HG03460 (cell line): ENCODE results near the gene HSPBP1.

ENCODE experiments used
- ATAC-seq: cut with Tn5 transposase; IDR thresholded peaks from one replicate; pipeline ENCODE4 v1.9.1; 2021; ENCODE audit not compliant: unreplicated experiment

The HSPBP1 gene

GRCh38 chr19:55256562-55257460, 23.1 kb downstream of the HSPBP1 start:
- no peak for ATAC-seq

GRCh38 chr19:55255618-55256423, 24.1 kb downstream of the HSPBP1 start:
- no peak for ATAC-seq

GRCh38 chr19:55254625-55254977, 25.3 kb downstream of the HSPBP1 start:
- ATAC-seq: no peak

DNA sequence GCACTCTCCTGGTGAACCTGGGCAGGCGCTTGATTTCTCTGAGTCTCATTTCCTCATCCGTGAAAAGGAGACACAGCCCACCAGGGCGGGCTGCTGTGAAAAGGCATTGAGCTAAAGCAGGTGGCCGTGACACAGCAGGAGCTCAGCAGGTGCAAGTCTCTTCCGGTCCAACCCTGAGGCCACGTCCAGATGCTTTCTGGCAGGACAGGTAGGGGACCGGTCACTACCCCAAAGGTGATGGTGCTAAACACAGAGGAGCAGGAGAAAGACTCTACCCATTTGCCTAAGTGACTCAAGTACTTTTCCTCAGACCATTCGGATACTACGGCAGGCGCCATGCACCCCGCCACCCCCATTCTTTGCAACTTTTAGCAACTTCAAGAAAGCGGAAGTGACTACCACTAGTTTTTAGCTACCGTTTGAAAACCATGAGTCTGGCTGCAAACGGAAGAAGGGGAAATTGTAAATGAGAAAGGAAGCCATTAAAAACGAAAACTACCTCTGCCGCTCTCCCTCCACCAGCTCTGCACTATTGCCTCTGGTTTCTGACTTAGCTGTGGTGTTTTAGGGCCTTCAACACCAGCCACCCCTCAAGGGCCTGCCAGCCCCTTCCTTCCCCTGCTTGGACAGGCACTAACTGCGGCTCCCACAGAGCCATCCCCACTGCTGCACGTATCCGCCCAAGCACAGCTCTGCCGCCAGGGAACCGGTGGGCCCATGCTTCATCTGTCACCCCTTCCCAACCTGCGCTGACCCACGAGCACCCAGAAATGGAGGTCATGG, 25.9 kb downstream of the HSPBP1 start:
- no peak for ATAC-seq

DNA sequence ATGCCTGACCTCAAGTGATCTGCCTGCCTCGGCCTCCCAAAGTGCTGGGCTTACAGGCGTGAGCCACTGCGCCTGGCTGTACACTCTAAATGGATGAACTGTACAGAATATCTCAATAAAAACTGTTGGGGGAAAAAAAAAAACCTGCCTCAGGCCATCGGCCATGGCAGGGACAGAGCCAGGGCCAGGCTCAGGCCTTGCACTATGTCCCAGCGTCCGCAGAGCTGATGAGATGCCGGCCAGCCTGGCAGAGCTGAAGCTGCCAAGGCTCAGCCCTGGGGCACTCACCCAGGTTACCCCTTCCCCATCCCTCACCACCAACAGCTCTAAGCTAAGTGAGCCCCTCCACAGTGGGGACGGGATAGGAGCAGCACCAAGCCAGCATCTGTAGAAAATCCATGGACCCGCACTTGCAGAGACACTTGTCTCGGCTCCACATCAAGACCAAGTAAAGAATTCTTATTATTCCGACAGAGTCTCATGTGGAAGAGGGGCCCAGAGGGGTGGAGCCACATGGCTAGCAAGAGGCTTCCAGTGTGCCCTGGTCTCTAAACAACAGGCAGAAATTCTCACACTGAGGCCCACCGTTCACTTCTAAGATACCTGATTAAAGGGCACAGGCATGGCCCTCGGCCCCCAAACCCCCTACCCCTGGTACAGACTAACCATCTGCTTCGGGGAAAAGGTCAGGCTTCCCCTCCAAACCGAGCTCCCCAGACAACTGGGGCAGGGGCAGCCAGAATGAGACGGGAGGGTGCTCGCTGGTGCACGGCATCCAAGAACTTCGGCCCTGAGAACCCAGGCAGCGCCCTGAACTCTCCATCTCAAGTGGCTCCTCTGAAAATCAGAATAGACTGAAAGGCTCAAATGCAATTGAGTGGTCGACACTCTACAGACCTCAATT, 26.9 kb downstream of the HSPBP1 start:
- ATAC-seq: no peak

DNA sequence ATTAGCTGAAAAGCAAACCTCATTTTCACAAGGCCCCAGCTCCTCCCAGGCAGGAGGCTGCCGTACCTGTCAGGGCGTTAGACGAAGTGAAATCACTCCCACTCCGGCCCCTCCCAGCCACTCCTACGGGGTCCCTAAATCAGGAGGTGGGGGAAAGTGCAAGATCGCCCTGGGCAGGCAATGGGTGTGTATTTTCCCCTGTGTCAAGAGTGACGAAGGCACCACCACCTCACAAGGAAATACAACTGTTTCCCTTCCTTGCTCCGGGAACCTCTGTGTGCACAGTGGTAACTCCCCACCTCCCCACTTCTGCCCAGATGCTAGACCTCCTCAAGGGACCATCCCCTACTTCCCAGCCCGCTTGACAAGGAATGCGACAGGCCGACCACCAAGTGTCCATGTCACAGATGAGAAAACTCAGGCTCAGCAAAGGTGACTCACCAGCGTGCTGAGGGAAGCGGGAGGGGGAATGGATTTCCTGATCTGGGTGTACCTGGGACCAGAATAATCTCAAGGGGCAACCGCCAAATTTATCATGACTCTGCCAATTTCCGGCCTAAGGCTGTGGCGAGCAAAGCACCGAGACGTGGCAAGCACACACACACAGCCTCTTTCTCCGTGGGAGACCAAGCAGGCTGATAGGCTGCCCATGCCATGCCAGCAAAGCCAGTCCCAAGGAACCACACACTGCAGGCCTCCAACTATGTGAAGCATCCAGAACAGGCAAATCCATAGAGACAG, 28.4 kb downstream of the HSPBP1 start:
- no peak for ATAC-seq

GRCh38 chr19:55250262-55251036, 29.5 kb downstream of the HSPBP1 start:
- ATAC-seq: no peak

DNA sequence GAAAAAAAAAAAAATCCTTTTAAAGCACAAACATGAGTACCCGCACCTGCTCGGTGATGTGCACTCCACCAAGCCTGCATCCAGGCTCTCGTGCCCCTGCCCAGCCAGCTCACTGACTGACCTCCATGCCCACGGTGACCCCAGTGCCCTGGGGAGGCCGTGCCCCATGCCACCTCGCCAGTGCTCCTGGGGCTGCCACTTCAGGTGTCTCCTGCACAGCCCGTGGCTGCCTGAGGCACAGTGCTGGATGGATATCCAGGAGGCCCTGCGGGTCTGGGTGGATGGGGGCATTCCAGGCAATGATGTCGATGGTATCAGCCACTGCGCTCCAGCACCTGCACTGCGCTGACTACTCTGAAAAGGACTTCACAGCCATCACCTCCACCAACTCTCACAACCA, 30.1 kb downstream of the HSPBP1 start:
- ATAC-seq: no peak

- ATAC-seq: no peak
These were observed 31.2 kb downstream of the HSPBP1 start for GRCh38 chr19:55248704-55249103.

DNA sequence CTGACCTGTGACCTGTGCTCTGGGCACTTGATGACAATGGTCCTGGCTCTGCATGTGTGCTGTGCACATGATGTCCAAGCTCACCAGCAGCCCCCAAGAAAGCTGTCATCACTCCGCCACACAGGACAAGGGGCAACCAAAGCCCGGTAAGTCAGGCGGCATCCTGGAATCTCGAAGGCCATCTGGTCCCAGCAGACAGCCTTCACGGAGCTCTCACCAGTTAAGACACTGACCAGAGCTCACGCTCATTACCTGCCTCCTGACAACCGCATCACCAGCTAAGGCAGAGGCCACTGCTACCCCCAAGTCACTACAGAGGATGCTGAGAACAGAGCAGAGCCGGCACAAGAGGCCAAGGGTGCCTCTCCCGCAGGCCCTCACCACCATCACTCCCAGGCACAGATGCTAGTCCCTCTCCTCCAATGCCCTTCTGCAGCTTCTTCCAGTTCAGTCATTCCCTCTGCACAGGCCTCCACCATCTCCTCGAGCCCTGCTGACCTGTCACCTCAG, 31.7 kb downstream of the HSPBP1 start:
- no peak for ATAC-seq

DNA sequence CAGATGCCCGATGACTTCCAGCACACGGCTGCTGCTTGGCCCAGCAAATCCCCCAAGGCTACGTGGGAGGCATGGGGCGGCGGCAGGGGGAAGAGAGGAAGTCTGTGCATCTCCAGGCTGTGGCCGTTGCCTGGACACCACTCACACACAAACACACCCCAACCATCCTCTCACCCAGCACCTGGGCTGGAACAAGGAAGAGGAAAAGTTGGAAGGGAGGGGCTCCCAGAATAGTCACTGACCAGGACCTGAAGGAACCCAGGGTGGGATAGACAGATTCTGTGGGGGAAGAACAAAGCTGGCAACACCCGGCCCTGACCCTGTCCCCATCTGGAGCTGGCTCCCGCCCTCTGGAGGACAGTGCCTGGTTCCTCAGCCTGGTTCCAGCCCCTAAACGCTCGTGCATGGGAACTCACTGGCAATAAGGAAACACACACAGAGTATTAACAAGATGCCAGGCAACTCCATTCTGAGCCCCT, 32.2 kb downstream of the HSPBP1 start:
- ATAC-seq: no peak

DNA sequence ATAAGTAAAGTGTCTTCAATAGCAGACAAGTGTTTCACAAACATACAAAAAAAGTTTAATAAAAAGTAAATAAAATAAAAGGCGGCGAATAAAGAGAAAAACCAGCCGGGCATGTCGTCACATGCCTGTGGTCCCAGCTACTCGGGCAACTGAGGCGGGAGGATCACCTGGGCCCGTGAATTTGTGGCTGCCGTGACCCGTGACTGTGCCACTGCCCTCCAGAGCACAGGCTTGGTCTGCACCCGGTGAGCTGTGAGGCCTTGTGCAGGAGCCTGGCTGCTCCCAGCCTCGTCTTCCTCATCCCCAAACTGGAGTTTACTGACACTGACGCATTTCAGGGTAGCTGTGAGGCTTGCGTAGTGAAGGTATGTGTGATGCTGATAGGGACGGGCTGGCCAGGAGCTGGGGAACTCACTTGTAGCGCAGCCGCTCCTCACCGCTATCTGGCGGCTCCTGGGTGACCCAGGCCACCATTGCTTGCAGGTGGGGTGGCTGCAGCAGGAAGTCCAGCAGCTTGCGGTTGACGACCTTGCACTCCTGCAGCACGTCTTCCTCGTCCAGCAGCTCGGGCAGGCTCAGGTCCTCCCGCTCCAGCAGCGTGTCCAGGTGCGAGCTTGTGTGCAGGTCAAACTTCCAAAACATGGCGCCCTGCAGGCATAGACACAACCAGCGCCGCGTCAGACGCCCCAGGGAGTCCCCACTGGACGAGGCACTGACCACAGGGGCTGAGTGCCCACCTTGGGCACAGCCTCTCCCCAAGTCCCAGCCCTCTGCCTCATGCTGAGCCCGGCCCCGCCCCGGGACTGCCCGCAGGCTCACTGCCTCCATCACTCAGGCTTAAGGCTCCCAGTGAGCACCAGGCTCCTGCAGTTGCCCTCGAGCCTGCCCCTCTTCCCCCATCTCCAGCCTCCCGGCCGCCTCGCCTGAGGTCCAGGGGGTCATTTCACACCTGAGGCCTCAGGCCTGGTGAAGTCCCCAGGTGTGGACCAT, 33.2 kb downstream of the HSPBP1 start:
- no peak for ATAC-seq

DNA sequence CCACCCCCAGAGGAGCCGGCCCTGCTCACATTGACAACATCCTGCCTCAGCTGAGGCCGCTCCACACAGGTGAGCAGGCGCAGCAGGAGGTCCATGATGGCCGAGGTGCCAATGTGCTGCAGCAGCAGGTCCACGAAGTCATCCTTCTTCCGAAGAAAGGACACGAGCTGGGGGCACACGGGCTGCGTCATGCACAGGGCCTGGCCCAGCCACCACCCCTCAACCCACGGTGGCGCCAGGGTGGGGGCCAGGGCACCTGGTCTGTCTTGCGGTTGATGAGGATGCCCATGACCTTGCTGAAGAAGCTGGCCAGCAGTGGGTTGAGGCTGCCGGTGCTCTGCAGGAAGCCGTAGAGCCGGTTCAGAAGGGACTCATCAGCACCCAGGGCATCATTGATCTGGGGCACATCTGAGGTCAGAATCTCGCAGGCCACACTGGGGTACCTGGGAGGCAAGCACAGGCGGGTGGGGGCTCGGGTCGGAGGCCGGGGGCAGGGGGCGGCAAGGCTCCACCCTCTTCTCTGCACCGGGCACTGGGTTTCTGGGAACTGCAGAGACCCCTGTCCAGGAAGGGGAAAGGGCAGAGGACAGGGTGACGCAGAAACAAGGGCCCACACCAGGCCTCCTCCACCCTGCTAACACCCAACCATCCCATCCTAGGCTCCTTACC, 34.5 kb downstream of the HSPBP1 start:
- no peak for ATAC-seq

GRCh38 chr19:55244004-55244680, 35.8 kb downstream of the HSPBP1 start:
- no peak for ATAC-seq

DNA sequence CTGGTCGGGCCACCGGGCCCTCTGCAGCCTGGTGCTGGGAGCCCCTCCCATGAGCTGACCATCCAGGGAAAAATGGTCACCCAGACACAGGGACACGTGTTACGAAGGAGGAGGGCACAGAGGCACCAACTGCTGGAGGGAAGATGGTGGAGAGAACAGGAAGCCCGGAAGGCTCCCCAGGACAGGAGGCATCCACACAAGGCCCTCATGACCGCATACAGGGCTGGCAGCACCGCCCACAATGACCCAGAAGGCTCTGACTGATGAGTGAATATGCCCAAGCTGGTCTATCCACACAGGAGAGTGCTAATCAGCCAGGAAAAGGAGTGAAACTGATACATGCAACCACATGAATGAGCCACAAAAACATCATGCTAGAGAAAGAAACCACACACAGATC, 37.4 kb downstream of the HSPBP1 start:
- no peak for ATAC-seq

- ATAC-seq: no peak
These were observed 37.9 kb downstream of the HSPBP1 start for GRCh38 chr19:55241935-55242464.
